HG02938 (cell line): ENCODE data around the gene RNF145.

Experiments used
- ATAC-seq: cut with Tn5 transposase; IDR thresholded peaks from one replicate; pipeline ENCODE4 v1.9.1; 2021; ENCODE audit warnings: mild to moderate bottlenecking, moderate library complexity; ENCODE audit not compliant: unreplicated experiment

Gene RNF145

GRCh38 chr5:159198063-159199036 is 11.0 kb downstream of the RNF145 start:
- ATAC-seq, result peak; percentile 95

GRCh38 chr5:159195775-159196174 is 13.6 kb downstream of the RNF145 start:
- no peak for ATAC-seq

- ATAC-seq, result no peak
Measured at GRCh38 chr5:159190170-159190569, 19.2 kb downstream of the RNF145 start.

- ATAC-seq, result no peak
Measured at GRCh38 chr5:159189310-159189709, 20.0 kb downstream of the RNF145 start.

- no peak for ATAC-seq
Measured at GRCh38 chr5:159187719-159188118, 21.6 kb downstream of the RNF145 start.

GRCh38 chr5:159186319-159186718 is 23.0 kb downstream of the RNF145 start:
- no peak for ATAC-seq

- ATAC-seq, result no peak
Measured at GRCh38 chr5:159185773-159186172, 23.6 kb downstream of the RNF145 start.

GRCh38 chr5:159184858-159185381 is 24.4 kb downstream of the RNF145 start:
- no peak for ATAC-seq

- ATAC-seq, result no peak
Measured at GRCh38 chr5:159184236-159184635, 25.1 kb downstream of the RNF145 start.

- ATAC-seq, result no peak
Measured at GRCh38 chr5:159183247-159183646, 26.1 kb downstream of the RNF145 start.

GRCh38 chr5:159182691-159183090 is 26.7 kb downstream of the RNF145 start:
- no peak for ATAC-seq

GRCh38 chr5:159181651-159182050 is 27.7 kb downstream of the RNF145 start:
- ATAC-seq, result no peak

- peak; percentile 43 for ATAC-seq
Measured at GRCh38 chr5:159181152-159181551, 28.2 kb downstream of the RNF145 start.

- no peak for ATAC-seq
Measured at GRCh38 chr5:159179529-159180305, 29.6 kb downstream of the RNF145 start.

GRCh38 chr5:159178978-159179377 is 30.4 kb downstream of the RNF145 start:
- ATAC-seq, result peak; percentile 77

GRCh38 chr5:159175547-159175946 is 33.8 kb downstream of the RNF145 start:
- ATAC-seq, result no peak

- no peak for ATAC-seq
Measured at GRCh38 chr5:159174511-159175168, 34.7 kb downstream of the RNF145 start.

GRCh38 chr5:159171274-159171673 is 38.1 kb downstream of the RNF145 start:
- no peak for ATAC-seq

GRCh38 chr5:159170021-159170420 is 39.3 kb downstream of the RNF145 start:
- no peak for ATAC-seq

- no peak for ATAC-seq
Measured at GRCh38 chr5:159166416-159166815, 42.9 kb downstream of the RNF145 start.

- no peak for ATAC-seq
Measured at GRCh38 chr5:159163701-159164046, 45.7 kb downstream of the RNF145 start.
